ENCODE measurements around the gene NOS1AP.

DNA sequence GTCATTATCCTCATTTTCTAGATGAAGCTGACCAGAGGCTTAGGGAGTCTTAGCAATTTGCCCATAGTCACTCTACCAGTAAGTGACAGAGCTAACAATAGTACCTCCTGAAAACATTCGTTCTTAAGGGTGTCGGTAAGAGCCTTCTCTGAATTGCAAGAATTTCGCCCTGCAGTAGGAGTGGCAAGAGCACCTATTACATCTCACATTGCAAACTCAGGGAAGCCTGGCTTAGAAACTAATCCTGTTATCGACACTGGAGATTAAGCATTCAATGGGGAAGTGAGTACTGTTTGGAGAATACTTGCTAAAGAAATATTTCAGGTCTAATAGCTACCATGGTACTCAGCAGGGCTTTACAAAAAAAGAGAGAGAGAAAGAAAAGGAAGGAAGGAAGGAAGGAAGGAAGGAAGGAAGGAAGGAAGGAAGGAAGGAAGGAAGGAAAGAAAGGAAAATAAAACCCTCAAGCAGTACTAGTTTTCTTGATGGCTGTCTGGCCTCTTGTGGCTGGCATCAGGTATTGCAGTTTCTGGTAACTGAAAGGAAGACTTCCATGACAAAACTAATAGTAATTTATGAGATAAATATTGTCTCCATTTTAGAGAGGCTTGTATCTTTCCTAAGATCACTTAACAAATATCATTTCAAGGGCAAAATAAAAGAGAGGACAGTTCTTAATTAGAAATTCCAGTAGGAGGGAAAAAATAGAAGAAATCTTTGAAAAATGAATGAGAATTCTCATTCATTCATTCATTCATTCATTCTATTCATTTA is 322.5 kb downstream of the NOS1AP start:
- TF ChIP-seq, protein P1, sequence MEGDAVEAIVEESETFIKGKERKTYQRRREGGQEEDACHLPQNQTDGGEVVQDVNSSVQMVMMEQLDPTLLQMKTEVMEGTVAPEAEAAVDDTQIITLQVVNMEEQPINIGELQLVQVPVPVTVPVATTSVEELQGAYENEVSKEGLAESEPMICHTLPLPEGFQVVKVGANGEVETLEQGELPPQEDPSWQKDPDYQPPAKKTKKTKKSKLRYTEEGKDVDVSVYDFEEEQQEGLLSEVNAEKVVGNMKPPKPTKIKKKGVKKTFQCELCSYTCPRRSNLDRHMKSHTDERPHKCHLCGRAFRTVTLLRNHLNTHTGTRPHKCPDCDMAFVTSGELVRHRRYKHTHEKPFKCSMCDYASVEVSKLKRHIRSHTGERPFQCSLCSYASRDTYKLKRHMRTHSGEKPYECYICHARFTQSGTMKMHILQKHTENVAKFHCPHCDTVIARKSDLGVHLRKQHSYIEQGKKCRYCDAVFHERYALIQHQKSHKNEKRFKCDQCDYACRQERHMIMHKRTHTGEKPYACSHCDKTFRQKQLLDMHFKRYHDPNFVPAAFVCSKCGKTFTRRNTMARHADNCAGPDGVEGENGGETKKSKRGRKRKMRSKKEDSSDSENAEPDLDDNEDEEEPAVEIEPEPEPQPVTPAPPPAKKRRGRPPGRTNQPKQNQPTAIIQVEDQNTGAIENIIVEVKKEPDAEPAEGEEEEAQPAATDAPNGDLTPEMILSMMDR (IDR thresholded peaks at IDR 0.05; ENCODE audit: low read depth, low read length, poor library complexity, severe bottlenecking) = peak; percentile 74
- no peak for TF ChIP-seq EZH2phosphoT487 (IDR thresholded peaks at IDR 0.05; ENCODE audit: borderline replicate concordance, low read length)

Data from DOHH2 (cell line).